Naive thymus-derived CD4-positive, alpha-beta T cell (primary cell): ENCODE results near the gene GBE1. TPM values are rescaled to one million over a fixed set of nuclear protein-coding genes. Genes with fewer than 3 reads are reported as not detected.

ENCODE experiments used
- ATAC-seq: fragments of 150-1000 bp; cut with Tn5 transposase; 2 replicates; pipeline ENCODE4 v1.10.0; 2021; ENCODE audit warnings: mild to moderate bottlenecking, moderate library complexity
- CTCF ChIA-PET: fragments of 350-600 bp; sonication (Branson Sonifier 250); formaldehyde crosslinking; loops from one replicate; lab custom pipeline; 2021; ENCODE audit warnings: antibody characterized with exemption; lab: Charles Lee
- POLR2A ChIA-PET: fragments of 350-600 bp; sonication (Branson Sonifier 250); formaldehyde crosslinking; loops from one replicate; lab custom pipeline; 2021; ENCODE audit warnings: antibody characterized with exemption, inconsistent platforms; lab: Charles Lee
- DNase-seq, 9 donors: peaks; one replicate each; pipeline versions ENCODE4 v3.0.0 to v3.0.0-alpha.2; 2020 to 2022; ENCODE audit warnings: mixed read lengths in 1 of 9
- H3K27ac ChIP-seq: one replicate; pipeline ENCODE4 v1.7.0; 2013; ENCODE audit warnings: mild to moderate bottlenecking, low read depth, low read length, moderate library complexity
- H3K27me3 ChIP-seq, 2 donors: one replicate each; pipeline ENCODE4 v1.7.0; 2013; ENCODE audit warnings: low read length in 2 of 2, mild to moderate bottlenecking in 2 of 2, moderate library complexity in 2 of 2; ENCODE audit not compliant: control insufficient read depth in 2 of 2, insufficient read depth in 2 of 2
- H3K36me3 ChIP-seq, 3 experiments: 1 replicate in 2 of 3; 2 replicates in 1 of 3; pipeline ENCODE4 v1.7.0; 2013; ENCODE audit warnings: low read length in 3 of 3, mild to moderate bottlenecking in 3 of 3, moderate library complexity in 1 of 3; ENCODE audit not compliant: insufficient read depth in 3 of 3, control insufficient read depth in 2 of 3
- H3K4me1 ChIP-seq, 2 donors: one replicate each; pipeline ENCODE4 v1.7.0; 2013; ENCODE audit warnings: low read length in 2 of 2, mild to moderate bottlenecking in 2 of 2, moderate library complexity in 1 of 2; ENCODE audit not compliant: control insufficient read depth in 2 of 2, insufficient read depth in 2 of 2
- H3K4me3 ChIP-seq: 2 replicates; pipeline ENCODE4 v1.7.0; 2013; ENCODE audit warnings: mild to moderate bottlenecking, low read length
- H3K9me3 ChIP-seq, 3 experiments: 1 replicate in 2 of 3; 2 replicates in 1 of 3; pipeline ENCODE4 v1.7.0; 2013; ENCODE audit warnings: low read length in 3 of 3; ENCODE audit not compliant: control insufficient read depth in 2 of 3
- H3K27ac Mint-ChIP-seq, 9 donors: one replicate each; pipeline ENCODE4 v1.8.0; 2020 to 2022; ENCODE audit warnings: mixed read lengths in 9 of 9, mild to moderate bottlenecking in 8 of 9, moderate library complexity in 5 of 9, inconsistent platforms in 2 of 9
- H3K27me3 Mint-ChIP-seq, 5 donors: one replicate each; pipeline ENCODE4 v1.8.0; 2021 to 2022; ENCODE audit warnings: mixed read lengths in 5 of 5, mild to moderate bottlenecking in 1 of 5
- H3K36me3 Mint-ChIP-seq, 5 donors: one replicate each; pipeline ENCODE4 v1.8.0; 2020 to 2022; ENCODE audit warnings: mixed read lengths in 5 of 5, mild to moderate bottlenecking in 3 of 5, inconsistent platforms in 1 of 5
- H3K4me1 Mint-ChIP-seq, 7 donors: one replicate each; pipeline ENCODE4 v1.8.0; 2020 to 2022; ENCODE audit warnings: mixed read lengths in 7 of 7, mild to moderate bottlenecking in 3 of 7, inconsistent platforms in 1 of 7
- H3K4me3 Mint-ChIP-seq, 10 donors: one replicate each; pipeline ENCODE4 v1.8.0; 2020 to 2022; ENCODE audit warnings: mild to moderate bottlenecking in 10 of 10, mixed read lengths in 10 of 10, moderate library complexity in 6 of 10, inconsistent platforms in 2 of 10
- H3K9me3 Mint-ChIP-seq, 11 donors: one replicate each; pipeline ENCODE4 v1.8.0; 2020 to 2022; ENCODE audit warnings: mixed read lengths in 11 of 11, mild to moderate bottlenecking in 4 of 11, inconsistent platforms in 1 of 11, moderate library complexity in 1 of 11
- intact Hi-C, 2 donors: fragments of 100-400 bp; cut with micrococcal nuclease; formaldehyde crosslinking; loops; one replicate each; pipeline ENCODE4 v1.15.1; 2023
- polyA plus RNA-seq, 2 donors: library from polyadenylated mRNA; unstranded; fragments of 300-500 nt; fragmentation: Illumina TruSeq; gene quantifications; one replicate each; pipeline ENCODE4 v1.2.3, GENCODE V29; 2021
- total RNA-seq, 6 experiments: library from RNA in 5 of 6; stranded (reverse) in 5 of 6; gene quantifications; 1 replicate in 5 of 6; 2 replicates in 1 of 6; pipeline ENCODE4 v1.2.3 and lab custom pipeline; 2021 to 2026

The GBE1 gene
- total and polyA plus RNA-seq, 7 experiments from 2014 or later: 6.5 to 33.2 (median 8.3) TPM

GRCh38 chr3:81699536-81700320 lies 61.7 kb downstream of the GBE1 start:
- intact Hi-C loops: no loop called here
- DNase-seq (no peak), ATAC-seq (no peak)
- Histone ChIP-seq H3K9me3 (no peaks in the 10 kb centered on the region), H3K27me3 (no peaks in the 10 kb centered on the region), H3K4me1 (no peaks in the 10 kb centered on the region), H3K27ac (no peak overlapping the region), H3K36me3 (no peaks in the 10 kb centered on the region), H3K4me3 (no peak overlapping the region)
- Mint-ChIP-seq H3K27me3 (no peaks in the 10 kb centered on the region), H3K9me3 (no peaks in the 10 kb centered on the region), H3K4me3 (no peak overlapping the region), H3K27ac (no peak overlapping the region), H3K4me1 (no peaks in the 10 kb centered on the region), H3K36me3 (peaks cover 0 to 26% (median 15%) of the 10 kb centered on the region in 5 donors)
- ChIA-PET CTCF (no interaction called here), POLR2A (no interaction called here)

DNA sequence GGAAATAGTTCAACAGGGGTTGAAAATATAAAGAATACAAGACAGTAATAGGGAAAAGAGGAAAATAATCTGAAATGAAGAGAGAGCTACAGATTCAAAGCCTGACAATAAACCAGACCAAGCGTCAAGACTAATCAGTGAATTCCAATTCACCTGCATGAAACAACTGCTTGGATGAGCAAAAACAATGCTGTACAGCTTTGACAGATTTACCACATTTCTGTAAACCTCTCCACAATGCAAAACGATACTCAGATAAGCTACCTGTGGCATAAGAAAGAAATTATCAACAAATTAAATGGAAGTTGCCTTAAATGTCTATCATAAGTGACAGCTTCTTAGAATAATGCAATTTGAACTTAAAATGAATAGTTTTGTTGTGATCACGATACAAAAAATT lies 65.4 kb downstream of the GBE1 start:
- intact Hi-C loops: no loop called here
- Mint-ChIP-seq H3K36me3 (peaks cover 0 to 21% (median 11%) of the 10 kb centered on the region in 5 donors), H3K4me3 (no peak overlapping the region), H3K4me1 (peaks cover 0 to 2% (median 0%) of the 10 kb centered on the region in 7 donors), H3K27ac (no peak overlapping the region), H3K27me3 (no peaks in the 10 kb centered on the region), H3K9me3 (no peaks in the 10 kb centered on the region)
- no peak for ATAC-seq
- no peak overlapping the region for H3K4me3 ChIP-seq
- no peaks in the 10 kb centered on the region for H3K9me3 ChIP-seq
- no peaks in the 10 kb centered on the region for H3K27me3 ChIP-seq
- H3K36me3 ChIP-seq: no peaks in the 10 kb centered on the region
- CTCF ChIA-PET: no interaction called here
- no peaks in the 10 kb centered on the region for H3K4me1 ChIP-seq
- POLR2A ChIA-PET: no interaction called here
- H3K27ac ChIP-seq: no peak overlapping the region
- no peak for DNase-seq

DNA sequence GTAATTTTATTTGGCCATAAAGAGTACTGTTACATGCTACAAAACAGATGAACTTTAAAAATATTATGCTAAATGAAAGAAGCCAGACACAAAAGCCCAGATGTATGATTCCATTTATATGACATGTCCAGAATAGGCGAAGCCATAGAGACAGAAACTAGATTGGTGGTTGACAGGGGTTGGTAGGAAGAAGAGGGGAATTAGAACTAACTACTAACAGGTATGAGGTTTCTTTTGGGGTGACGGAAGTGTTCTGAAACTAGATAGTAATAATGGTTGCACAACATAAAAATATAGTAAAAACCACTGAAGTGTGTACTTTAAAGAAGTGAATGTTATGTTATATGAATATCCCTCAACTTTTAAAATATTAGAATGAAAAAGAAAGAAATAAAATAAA lies 66.1 kb downstream of the GBE1 start:
- no peaks in the 10 kb centered on the region for H3K9me3 ChIP-seq
- intact Hi-C loops: no loop called here
- H3K27ac ChIP-seq: no peak overlapping the region
- H3K4me1 ChIP-seq: no peaks in the 10 kb centered on the region
- no peaks in the 10 kb centered on the region for H3K27me3 ChIP-seq
- Mint-ChIP-seq H3K4me3 (no peak overlapping the region), H3K27ac (no peak overlapping the region), H3K36me3 (peaks cover 0 to 26% (median 17%) of the 10 kb centered on the region in 5 donors), H3K9me3 (no peaks in the 10 kb centered on the region), H3K27me3 (no peaks in the 10 kb centered on the region), H3K4me1 (peaks cover 0 to 2% (median 0%) of the 10 kb centered on the region in 7 donors)
- ATAC-seq: no peak
- POLR2A ChIA-PET: no interaction called here
- no peak overlapping the region for H3K4me3 ChIP-seq
- H3K36me3 ChIP-seq: no peaks in the 10 kb centered on the region
- DNase-seq: no peak
- CTCF ChIA-PET: no interaction called here

DNA sequence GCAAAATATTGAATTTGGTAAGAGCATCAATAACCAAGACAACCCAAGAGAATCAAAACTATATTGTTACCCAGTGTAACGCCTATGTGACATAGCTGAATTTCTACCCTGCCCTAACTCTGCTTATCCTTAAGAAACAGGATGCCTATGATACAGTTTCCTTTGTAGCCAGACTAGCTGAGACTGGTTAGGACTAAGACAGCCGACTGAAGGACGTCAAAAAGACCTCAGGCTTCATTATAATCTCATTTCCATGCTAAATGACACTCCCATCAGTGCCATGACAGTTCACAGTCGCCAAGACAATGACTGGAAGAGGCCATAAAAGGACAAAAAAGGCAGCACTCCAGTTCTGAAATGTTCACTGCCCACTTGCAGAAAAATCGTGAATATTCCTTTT lies 66.8 kb downstream of the GBE1 start:
- Mint-ChIP-seq H3K27ac (no peak overlapping the region), H3K36me3 (peaks cover 0 to 24% (median 18%) of the 10 kb centered on the region in 5 donors), H3K4me1 (peaks cover 0 to 2% (median 0%) of the 10 kb centered on the region in 7 donors), H3K4me3 (no peak overlapping the region), H3K27me3 (no peaks in the 10 kb centered on the region), H3K9me3 (no peaks in the 10 kb centered on the region)
- ATAC-seq (no peak), DNase-seq (no peak)
- Histone ChIP-seq H3K27ac (no peak overlapping the region), H3K36me3 (no peaks in the 10 kb centered on the region), H3K9me3 (no peaks in the 10 kb centered on the region), H3K4me3 (no peak overlapping the region), H3K4me1 (no peaks in the 10 kb centered on the region), H3K27me3 (no peaks in the 10 kb centered on the region)
- ChIA-PET POLR2A (no interaction called here), CTCF (no interaction called here)
- intact Hi-C loops: no loop called here

DNA sequence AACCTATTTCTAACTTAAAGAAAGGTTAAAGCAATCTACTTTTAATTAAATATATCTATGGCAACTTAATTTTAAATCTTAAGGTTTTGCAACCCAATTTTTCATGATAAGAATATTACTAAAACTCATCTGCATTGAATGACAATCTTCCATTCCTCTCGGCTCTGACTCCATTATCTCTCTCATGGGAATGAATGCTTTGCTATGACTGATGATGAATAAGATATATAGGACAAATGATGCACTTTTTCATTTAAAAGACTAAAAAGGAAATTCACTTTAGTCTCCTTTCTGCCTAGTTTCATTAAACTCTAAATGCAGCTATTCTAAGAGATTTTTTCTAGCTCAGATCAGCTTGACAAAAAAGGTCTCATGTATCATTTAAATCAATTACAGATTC lies 68.7 kb downstream of the GBE1 start:
- no peak for ATAC-seq
- ChIA-PET CTCF (no interaction called here), POLR2A (no interaction called here)
- H3K27ac Mint-ChIP-seq: no peak overlapping the region
- Histone ChIP-seq H3K4me3 (no peak overlapping the region), H3K27me3 (no peaks in the 10 kb centered on the region), H3K9me3 (no peaks in the 10 kb centered on the region), H3K27ac (no peak overlapping the region), H3K4me1 (no peaks in the 10 kb centered on the region), H3K36me3 (no peaks in the 10 kb centered on the region)
- no peak overlapping the region for H3K4me3 Mint-ChIP-seq
- no peaks in the 10 kb centered on the region for H3K27me3 Mint-ChIP-seq
- H3K9me3 Mint-ChIP-seq: no peaks in the 10 kb centered on the region
- peaks cover 0 to 18% (median 13%) of the 10 kb centered on the region in 5 donors for H3K36me3 Mint-ChIP-seq
- DNase-seq: no peak
- peaks cover 0 to 2% (median 0%) of the 10 kb centered on the region in 7 donors for H3K4me1 Mint-ChIP-seq
- intact Hi-C loops: no loop called here

DNA sequence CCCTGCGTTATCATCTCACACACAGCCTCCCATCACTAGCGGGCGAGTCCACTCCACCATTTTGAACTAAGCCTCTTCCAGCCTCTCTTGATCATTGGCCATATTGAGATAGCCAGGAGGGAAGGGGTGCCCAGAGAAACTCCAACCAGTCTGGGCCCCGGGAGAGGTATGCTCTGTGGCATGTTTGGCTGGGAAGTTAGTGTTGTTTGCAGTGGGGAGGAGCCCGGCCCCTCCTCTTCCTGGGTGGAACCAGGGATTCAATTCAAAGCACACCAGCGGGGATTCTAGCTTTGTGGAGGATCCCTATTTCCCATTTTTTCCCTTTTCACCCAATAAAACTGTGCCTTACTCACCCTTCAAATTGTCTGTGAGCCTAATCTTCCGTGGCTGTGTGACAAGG lies 71.8 kb downstream of the GBE1 start:
- H3K27ac Mint-ChIP-seq: no peak overlapping the region
- no peaks in the 10 kb centered on the region for H3K9me3 ChIP-seq
- CTCF ChIA-PET: no interaction called here
- H3K4me3 ChIP-seq: no peak overlapping the region
- peaks cover 7 to 30% (median 15%) of the 10 kb centered on the region in 5 donors for H3K36me3 Mint-ChIP-seq
- H3K9me3 Mint-ChIP-seq: peaks cover 0 to 1% (median 0%) of the 10 kb centered on the region in 11 donors
- intact Hi-C loops: no loop called here
- DNase-seq: no peak
- H3K4me1 ChIP-seq: no peaks in the 10 kb centered on the region
- H3K27me3 Mint-ChIP-seq: no peaks in the 10 kb centered on the region
- peaks cover 0 to 4% (median 0%) of the 10 kb centered on the region in 7 donors for H3K4me1 Mint-ChIP-seq
- H3K36me3 ChIP-seq: no peaks in the 10 kb centered on the region
- no peaks in the 10 kb centered on the region for H3K27me3 ChIP-seq
- POLR2A ChIA-PET: no interaction called here
- ATAC-seq: no peak
- H3K4me3 Mint-ChIP-seq: no peak overlapping the region
- no peak overlapping the region for H3K27ac ChIP-seq
